GM23248 (cell line): ENCODE measurements around the gene ITPKB.

Experiments used
- EZH2 ChIP-seq: fragments of 200-600 bp; sonication (generic); IDR thresholded peaks from 2 replicates; pipeline ENCODE4 v1.6.1; 2018; ENCODE audit warnings: antibody characterized with exemption, mild to moderate bottlenecking; ENCODE audit not compliant: insufficient read depth, poor library complexity, severe bottlenecking
- EZH2phosphoT487 ChIP-seq: fragments of 200-600 bp; sonication (generic); IDR thresholded peaks from 2 replicates; pipeline ENCODE4 v1.6.1; 2018; ENCODE audit warnings: antibody characterized with exemption, moderate library complexity, mild to moderate bottlenecking, low read depth; ENCODE audit not compliant: insufficient read depth

- TF ChIP-seq EZH2 (no peak), EZH2phosphoT487 (no peak)
Observed at GRCh38 chr1:226607821-226608220, 131.3 kb downstream of the ITPKB start.
